Head of caudate nucleus (tissue), 42 donors: ENCODE measurements around the gene KRTAP20-2.
A peak's percentile ranks its signal among the peaks of the same experiment; 100 is the strongest.

Experiments
- DNase-seq, 42 donors: peaks; one replicate each; pipeline versions ENCODE4 v3.0.0 to v3.0.0-alpha.2; 2020 to 2021; ENCODE audit warnings: mixed read lengths in 7 of 42
- intact Hi-C: fragments of 100-400 bp; cut with DNase I; formaldehyde crosslinking; loops from one replicate; pipeline ENCODE4 v1.15.0; 2022

The KRTAP20-2 gene

GRCh38 chr21:30668776-30669175 is 33.8 kb downstream of the KRTAP20-2 start:
- no peak for DNase-seq
- intact Hi-C loops = no loop called here

GRCh38 chr21:30672985-30673650 is 38.1 kb downstream of the KRTAP20-2 start:
- DNase-seq = no peak
- intact Hi-C loops = no loop called here

- peak in 33 of 42 donors; percentile 14 to 86 (median 46) for DNase-seq
- intact Hi-C loops = no loop called here
Observed at GRCh38 chr21:30674312-30674711, 39.3 kb downstream of the KRTAP20-2 start.

GRCh38 chr21:30676737-30677136 is 41.7 kb downstream of the KRTAP20-2 start:
- intact Hi-C loops = no loop called here
- no peak for DNase-seq

GRCh38 chr21:30680586-30680985 is 45.6 kb downstream of the KRTAP20-2 start:
- intact Hi-C loops = no loop called here
- no peak for DNase-seq

- intact Hi-C loops = no loop called here
- DNase-seq = no peak
Observed at GRCh38 chr21:30684506-30684905, 49.5 kb downstream of the KRTAP20-2 start.
